Activated CD4-positive, CD25-positive, alpha-beta regulatory T cell (primary cell): Measurements from ENCODE around the gene CASP10.
"Not testable (repeated sequence)": the region's sequence is repeated elsewhere in the genome, so short reads cannot be mapped to it uniquely, and the experiment has no call there.

Source experiments
- DNase-seq, 4 experiments: peaks; one replicate each; lab custom pipeline; 2025; lab: John Stamatoyannopoulos, UW

CASP10 gene, protein sequence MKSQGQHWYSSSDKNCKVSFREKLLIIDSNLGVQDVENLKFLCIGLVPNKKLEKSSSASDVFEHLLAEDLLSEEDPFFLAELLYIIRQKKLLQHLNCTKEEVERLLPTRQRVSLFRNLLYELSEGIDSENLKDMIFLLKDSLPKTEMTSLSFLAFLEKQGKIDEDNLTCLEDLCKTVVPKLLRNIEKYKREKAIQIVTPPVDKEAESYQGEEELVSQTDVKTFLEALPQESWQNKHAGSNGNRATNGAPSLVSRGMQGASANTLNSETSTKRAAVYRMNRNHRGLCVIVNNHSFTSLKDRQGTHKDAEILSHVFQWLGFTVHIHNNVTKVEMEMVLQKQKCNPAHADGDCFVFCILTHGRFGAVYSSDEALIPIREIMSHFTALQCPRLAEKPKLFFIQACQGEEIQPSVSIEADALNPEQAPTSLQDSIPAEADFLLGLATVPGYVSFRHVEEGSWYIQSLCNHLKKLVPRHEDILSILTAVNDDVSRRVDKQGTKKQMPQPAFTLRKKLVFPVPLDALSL

DNA sequence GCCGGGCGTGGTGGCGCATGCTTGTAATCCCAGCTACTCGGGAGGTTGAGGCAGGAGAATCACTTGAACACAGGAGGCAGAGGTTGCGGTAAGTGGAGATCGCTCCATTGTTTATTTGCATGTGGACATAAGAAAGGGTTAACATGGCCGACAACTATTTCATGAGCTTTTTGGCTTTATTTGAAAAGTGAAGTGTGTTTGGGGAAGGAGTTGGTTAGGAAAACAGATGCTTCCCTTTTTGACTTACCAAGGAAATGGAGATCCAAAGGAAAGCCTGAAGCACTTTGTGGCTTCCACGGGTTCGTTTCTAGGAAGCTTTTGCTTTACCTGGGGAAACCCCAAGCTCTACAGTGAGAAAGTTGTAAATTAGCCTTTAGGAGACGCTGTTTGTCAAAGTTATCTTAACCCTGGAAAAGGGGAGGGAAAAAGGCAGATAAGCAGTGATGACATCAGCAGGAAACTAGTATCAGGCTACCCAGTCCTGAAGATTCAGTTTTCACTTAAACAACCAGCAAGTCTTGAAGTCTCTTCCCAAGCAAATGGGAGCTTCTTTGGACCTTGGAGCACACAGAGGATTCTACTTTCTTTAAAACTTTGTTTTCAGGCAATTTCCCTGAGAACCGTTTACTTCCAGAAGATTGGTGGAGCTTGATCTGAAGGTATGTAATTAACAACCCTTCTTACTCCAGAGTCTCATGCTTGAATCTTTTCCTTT is at the start of gene CASP10:
TSS of gene CASP10 (plus strand) at position 492 of the 715 bp plus-strand sequence. CDS start 2,637 bp downstream, outside the sequence.
- DNase-seq, result no peak

DNA sequence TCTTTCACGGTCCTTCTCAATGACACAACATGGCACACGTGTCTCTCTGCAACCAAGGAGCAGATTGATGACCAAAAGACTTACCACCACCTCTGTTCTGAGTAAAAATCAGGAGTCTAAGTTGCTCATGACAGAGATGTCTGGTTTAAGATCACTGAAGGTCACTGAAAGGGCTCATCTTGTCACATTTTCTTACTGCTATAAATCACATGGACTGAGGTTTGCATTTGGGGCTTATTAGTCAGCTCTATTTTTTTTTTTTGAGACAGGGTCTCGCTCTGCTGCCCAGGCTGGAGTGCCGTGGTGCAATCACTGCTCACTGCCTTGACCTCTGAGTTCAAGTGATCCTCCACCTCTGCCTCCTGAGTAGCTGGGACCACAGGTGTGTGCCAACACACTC is 47.6 kb upstream of the CASP10 start:
- no peak for DNase-seq

DNA sequence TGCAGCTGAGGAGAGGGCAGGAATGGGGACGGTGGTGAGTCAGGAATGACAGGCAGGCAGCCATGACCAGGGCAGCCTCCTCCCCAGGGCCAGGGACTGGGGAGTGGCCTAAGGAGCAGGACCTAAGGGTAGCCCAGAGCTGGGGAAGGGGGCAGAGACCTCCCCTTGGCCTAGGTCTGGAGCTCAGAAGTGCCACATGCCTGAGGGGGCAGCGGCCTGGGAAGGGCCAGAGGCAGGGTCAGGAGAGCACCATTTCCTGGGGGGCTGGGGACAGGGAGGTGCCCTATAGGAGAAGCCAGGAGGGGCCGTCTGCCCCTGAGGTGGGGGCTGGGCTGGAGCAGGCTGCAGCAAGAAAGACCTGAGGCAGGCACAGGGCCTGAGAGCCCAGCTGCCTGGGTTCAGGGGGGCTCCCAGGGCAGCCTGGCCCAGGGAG is 46.0 kb upstream of the CASP10 start:
- no peak for DNase-seq

DNA sequence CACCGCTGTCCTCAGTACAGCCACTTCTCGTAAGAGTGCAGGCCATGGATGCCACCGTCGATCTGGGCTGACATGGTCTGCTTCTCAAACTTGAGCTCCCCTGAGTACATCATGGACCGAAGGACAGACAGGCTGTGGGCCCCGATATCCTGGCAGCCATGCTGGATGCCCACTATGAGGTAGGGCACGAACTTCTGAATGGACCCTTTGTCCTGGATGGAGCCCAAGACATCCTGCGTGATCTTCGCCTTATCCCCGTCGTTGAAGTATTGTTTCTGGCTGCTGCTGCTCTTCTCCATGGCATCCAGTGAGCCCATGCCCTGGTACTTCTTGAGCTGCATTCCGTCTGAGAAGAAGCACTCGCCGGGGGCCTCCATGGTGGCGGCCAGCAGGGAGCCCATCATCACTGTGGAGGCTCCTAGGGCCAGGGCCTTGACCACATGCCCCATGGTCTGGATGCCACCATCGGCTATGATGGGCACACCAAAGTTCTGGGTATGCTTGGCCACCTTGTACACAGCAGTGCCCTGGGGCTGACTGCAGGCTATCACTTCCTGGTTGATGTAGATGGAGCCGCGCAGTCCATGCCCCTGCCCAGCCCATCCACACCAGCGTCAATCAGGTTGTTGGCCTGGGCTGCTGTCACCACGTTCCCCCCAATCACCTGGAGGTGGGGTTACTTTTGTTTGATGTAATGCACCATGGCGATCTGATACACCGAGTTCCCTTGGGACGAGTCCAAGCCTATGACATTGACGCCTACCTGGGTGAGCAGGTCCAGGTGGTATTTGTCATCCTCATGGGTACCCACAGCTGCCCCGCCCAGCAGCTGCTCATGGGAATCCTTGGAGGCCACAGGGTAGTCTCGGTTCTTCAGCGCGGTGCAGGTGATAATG is 45.2 kb upstream of the CASP10 start:
- DNase-seq, result no peak

DNA sequence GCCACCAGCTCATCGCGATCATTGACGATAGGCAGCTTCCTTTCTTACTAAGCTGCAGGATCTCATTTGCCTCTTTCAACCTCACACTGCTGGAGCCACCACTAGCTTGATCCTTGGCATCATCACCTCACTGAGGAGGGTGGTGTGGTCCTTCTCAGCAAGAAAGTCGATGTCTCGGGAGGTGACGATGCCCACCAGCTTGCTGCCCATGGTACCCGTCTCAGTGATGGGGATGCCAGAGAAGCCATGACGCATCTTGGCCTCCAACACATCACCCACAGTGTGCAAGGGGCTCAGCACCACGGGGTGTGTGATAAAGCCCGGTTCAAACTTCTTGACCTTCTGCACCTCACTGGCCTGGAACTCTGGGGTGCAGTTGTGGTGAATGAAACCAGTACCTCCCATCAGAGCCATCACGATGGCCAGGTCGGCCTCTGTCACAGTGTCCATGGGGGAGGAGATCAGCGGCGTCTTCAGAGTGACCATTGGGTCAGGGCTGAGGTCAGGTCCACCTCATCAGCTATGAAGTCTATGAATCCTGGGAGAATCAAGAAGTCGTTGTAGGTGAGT is 44.5 kb upstream of the CASP10 start:
- no peak for DNase-seq

DNA sequence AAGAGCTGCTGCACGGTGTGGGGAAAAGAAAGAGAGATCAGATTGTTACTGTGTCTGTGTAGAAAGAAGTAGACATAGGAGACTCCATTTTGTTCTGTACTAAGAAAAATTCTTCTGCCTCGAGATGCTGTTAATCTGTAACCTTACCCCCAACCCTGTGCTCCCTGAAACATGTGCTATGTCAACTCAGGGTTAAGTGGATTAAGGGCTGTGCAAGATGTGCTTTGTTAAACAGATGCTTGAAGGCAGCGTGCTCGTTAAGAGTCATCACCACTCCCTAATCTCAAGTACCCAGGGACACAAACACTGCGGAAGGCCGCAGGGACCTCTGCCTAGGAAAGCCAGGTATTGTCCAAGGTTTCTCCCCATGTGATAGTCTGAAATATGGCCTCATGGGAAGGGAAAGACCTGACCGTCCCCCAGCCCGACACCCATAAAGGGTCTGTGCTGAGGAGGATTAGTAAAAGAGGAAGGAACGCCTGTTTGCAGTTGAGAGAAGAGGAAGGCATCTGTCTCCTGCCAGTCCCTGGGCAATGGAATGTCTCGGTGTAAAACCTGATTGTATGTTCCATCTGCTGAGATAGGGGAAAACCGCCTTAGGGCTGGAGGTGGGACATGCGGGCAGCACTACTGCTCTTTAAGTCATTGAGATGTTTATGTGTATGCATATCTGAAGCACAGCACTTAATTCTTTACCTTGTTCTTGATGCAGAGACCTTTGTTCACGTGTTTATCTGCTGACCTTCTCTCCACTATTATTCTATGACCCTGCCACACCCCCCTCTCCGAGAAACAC is 43.8 kb upstream of the CASP10 start:
- DNase-seq, result not testable (repeated sequence)

DNA sequence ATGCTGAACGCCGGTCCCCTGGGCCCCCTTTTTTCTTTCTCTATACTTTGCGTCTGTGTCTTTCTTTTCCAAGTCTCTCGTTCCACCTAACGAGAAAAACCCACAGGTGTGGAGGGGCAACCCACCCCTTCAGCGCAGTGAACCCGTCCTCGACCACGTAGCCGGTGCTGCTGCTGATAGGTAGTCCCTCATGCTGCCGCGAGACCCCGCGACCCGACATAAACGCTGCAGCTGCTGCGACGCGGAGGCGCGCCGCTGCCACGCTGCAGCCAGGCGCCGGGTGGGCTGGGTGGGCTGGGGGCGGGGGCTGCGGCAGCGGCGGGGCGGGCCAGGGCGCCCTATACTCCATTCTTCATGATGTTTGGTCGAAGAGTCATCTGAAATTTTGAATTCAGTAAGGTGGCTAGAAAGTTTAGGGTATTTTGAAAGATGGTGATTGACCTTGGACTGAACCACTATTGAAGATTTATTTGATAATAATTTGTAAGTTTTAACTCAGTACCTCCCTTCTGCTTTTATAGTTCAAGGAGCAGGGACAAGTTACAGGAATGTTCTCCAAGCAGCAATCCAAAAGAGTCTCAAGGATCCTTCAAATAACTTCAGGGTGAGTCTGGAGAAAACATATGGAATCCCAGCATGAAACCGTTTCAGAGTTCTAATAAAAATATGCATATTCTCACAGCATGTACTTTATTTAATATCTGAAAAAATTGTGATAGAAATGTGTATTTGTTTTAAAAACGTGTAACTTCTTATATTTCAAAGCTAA is 42.9 kb upstream of the CASP10 start:
- no peak for DNase-seq

DNA sequence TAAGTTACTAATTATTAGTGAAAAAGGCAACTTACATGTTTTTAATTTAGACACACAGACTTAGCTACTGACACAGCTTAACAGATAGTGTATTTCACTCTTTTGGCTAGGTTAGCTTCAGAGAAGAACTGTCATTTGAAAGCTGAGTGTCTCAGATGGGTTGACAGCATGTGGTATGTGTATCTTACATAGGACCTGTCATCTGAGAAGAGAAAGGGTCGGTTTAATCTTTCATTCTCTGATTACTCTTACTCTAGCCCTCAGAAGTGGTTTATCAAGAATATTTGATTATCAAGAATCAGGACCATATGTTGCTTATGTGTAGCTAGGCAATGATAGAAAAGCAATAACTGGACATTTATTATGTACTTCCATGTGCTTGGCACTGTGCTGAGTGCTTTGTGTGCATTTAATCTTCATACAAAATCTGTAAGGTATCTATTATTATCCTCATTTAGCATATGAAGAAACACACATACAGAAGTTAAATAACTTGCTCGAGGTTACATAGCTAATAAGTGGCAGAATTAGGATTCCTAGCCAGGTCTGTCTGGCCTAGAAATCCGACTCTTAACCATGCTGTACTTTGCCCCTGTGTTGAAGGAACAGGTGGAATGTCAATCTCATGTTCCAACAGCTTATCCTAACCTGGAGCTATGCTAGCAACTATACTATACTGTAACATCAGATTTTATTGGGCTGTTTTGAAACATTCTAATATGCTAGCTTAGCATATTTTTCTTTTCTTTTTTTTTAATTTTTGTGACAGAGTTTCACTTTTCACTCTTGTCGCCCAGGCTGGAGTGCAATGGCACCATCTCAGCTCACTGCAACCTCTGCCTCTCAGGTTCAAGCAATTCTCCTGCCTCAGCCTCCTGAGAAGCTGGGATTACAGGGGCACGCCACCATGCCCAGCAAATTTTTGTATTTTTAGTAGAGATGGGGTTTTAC is 38.6 kb upstream of the CASP10 start:
- DNase-seq, result no peak

DNA sequence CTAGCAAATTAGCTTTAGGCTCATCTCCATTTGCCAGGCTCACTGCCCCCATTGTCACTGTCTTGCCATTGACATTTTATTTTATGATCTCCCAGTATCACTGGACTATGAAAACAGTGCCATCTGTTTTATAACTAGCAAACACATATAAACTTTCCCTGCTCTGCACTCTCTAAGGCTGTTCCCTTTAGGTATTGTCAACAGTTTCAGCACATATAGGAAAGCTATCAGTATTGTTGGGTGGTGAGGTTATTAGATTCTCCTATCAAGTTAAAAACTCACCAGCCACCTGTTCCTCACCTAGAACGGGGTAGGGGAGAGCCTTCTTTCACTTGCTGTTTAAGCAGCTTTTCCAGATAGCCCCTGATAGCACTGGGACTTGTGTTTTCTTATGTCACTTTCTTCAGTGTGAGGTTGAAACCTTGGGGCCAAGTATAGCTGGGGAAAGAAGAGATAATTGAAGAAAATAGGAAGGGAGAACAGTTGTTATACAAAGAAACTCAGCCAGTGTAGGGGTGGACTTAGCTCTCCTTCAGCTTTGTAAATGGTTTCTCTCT is 34.4 kb upstream of the CASP10 start:
- no peak for DNase-seq

DNA sequence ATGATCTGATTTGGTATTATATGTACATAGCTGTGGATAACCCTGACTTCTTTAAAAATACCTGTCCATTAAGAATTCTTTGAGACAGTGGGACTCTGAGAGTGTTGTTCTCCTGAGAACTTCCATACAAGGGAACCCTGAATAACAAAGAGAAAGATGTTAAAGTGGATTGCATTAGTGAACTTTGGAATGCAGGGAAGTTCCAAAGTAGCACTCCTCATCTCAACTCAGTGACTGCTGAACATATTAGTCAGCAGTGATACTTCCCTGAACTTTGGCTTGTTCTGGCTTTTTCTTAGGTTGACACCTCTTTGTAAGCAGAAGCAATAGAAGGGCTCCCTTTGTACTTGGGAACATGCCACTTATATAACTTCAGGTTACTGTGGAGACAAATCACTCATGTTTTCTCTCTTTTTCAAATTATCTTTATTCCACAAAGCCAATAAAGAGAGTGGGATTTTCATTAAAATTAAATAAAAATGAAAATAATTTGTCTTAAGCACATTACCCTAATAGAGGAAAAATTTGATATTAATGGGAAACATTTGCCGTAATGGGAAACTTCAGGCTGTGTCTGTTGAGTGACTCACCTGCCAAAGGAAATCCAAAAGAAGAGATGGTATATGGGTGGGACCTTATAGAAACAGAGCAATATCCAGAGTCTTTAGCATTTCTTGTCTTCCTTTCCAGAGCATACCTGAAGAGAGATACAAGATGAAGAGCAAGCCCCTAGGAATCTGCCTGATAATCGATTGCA is 33.7 kb upstream of the CASP10 start:
- DNase-seq, result no peak

DNA sequence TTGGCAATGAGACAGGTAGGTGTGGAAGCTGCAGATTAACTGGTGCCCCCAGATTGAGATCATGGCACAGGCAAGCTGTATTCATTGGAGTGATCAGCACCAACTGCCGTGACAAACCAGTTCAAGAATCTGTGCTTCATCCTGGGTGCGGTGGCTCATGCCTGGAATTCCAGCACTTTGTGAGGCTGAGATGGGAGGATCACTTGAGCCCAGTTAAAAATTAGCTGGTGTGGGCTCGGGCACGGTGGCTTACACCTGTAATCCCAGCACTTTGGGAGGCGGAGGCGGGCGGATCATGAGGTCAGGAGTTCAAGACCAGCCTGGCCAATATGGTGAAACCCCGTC is 33.1 kb upstream of the CASP10 start:
- not testable (repeated sequence) for DNase-seq

DNA sequence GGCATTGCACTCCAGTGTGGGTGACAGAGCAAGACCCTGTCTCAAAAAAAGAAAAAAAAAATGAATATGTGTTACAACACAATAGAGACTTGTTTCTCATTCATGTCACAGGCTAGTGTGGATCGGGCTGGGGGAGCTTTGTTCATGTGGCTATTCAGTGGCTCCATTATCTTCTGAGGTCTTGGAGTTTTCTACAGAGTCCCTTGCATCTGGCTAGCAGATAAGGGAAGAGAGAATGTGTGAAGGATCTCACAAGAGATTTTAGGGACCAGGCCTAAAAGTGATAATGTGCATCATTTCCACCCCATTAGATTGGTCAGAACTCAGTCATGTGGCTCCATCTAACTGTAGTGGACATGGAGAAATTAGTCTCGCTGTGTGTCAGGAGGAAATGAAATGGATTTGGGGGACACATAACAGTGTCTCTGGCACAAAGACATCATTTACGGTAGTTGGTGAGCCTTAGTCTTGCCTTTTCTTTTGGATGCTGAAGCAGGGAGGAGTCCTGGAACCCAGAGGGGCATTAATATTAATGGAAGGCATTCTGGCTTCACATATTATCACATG is 32.4 kb upstream of the CASP10 start:
- DNase-seq, result no peak

DNA sequence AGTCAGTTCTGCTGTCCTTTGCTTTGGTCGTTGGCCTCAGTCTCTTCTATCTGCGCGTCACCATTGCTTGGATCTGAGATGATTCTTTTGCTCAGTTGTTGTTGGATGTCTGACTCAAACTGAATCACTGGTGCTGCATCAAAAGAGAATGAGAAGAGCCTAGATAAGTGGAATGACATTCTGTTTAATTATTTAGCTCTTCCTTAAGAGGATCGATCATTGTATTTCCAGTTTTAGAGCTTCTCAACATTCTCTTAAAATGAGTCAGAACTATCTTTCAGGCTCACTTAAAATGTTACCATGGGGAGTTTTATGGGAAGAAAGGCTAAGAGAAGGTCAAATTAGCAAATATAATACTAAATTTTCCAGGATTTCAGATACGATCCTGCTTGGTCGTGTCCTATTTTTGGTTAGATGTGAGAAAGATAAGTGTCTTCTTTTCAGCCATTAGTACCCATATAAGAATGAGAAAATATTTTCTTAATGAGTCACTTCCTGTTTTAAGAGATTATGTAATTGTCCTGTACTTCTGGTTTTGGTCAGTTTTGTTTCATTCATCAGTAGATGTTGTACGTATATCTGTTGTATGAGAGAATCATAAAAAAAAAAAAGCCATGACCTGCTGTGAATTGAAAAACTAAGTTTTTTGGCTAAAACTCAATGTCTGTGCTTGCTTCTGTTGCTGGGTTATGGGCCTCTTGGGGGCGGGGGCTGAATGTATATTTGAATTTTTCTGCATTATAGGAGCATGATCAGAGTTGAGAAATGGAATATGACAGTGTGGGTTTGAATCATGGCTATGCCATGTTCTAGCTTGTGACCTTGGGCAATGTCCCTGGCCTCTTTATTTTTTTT is 31.6 kb upstream of the CASP10 start:
- DNase-seq, result no peak

DNA sequence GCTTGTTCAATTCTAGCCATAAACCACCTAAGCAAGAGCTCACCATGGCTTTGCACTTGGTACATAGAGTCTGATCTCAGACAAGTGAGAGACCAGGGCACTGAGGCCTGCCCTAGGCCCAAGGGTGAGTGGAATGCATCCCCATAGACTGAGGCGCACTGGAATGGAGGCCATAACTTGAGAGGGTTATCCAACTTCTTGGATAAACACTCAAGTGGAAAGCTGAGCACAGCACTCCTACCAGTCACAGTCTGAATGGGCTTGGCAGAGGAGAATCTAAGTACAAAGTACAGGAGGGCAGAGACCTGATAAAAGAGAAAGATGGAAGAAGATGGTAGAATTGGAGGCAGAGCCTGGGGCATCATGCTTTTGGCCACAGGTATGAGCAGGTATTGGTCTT is 30.4 kb upstream of the CASP10 start:
- DNase-seq, result no peak

DNA sequence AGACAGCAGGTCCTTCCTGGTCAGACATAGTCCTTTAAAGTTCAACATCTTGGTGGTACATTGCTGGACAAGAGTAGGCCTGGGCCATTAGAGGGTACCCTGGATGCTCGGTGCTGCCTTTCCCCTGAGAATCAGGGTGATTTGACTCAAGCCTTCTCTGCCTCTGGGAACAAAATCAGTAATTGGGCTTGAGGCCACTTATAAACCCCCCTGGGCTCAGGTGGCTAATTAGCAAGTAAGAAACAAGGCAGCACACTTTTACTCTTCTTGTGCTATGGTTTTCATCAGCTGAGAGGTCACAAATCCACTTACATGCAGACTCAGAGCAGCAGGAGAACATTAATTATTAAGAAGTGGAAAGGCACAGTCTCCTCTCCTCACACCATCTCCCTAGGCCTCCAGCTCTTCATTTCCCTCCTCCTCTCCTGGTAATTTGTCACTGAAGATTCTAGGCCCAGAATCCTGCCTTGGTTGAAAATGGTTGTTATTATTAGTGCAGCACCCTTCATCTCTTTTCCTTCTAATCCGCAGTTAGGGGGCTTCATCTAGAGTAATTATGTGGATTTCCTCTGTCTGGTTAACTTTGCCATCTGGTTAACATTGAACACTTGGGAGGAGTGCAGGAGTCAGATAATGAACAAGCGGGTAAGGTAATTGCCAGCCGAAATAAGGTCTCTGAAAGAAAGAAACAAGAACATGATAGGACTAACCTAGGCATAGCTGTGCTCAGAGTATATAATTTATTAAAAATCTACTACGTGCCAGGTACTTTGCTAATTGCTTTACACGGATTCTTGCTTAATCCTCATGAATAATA is 29.7 kb upstream of the CASP10 start:
- no peak for DNase-seq
